ENCODE results near the gene CHTOP.
"Not testable (repeated sequence)": the region's sequence is repeated elsewhere in the genome, so short reads cannot be mapped to it uniquely, and the experiment has no call there.

CHTOP gene

DNA sequence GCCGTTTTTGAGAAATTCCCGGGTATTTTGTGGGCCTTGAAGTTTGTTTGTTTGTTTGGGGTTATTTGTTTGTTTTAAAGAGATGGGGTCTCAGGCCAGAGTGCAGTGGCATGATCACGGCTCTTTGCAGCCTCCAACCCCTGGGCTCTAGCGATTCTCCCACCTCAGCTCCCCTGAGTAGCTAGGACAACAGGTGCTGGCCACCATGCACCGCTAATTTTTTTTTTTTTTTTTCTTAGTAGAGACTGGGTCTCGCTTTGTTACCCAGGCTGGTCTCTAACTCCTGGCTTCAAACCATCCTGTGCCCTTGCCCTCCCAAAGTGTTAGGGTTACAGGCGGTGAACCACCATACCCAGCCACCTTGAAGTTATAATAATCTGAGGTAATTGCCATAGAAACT, 2.0 kb downstream of the CHTOP start:
- DNase-seq (ENCODE audit: low spot score) = no peak

DNA sequence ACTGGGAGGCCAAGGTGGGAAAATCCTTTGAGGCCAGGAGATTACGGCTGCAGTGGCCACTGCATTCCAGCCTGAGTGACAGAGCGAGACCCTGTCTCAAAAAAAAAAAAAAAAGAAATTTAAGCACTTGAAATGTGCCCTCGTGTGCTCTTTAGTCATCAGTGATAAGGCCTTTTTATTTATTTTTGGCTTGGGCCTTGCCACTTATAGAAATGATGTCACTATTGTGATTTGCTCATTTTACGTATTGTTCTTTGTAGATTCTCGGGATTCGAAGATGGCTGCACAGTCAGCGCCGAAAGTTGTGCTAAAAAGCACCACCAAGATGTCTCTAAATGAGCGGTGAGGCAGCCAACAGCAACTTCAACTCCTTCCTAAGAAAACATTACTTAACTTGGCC, 2.4 kb downstream of the CHTOP start:
- no peak for DNase-seq (ENCODE audit: low spot score)

DNA sequence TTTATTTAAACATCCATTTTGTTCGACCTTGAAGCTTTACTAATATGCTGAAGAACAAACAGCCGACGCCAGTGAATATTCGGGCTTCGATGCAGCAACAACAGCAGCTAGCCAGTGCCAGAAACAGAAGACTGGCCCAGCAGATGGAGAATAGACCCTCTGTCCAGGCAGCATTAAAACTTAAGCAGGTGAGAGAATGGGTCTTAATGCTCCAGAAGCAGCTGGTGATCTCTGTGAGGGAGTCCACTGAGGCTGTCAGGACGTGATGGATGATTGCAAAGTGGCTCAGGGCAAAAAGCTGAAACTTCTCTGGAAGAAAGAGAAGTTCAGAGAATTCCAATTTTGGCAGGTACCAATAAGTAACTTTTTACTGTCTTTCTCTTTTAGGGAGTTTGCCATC, 4.4 kb downstream of the CHTOP start:
- DNase-seq (ENCODE audit: low spot score) = no peak

DNA sequence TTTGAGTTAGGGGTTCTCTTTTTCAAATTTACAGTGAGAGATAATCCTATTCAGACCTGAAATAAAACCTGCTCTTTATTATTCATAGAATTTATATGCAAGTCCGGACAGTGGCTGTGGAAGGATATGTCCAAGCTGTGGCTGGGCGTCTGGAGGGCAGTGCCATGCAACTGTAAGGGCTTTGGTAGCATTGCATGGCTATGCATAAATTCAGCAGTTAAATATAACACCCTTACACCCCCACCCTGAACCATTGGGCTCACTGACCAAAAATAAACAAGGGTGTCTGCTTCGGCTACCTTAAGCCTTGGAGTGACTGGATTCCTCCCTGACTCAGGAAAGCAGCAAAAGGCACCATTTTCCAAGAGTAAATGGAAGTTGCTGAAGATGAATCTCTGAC, 5.4 kb downstream of the CHTOP start:
- DNase-seq (ENCODE audit: low spot score) = no peak

DNA sequence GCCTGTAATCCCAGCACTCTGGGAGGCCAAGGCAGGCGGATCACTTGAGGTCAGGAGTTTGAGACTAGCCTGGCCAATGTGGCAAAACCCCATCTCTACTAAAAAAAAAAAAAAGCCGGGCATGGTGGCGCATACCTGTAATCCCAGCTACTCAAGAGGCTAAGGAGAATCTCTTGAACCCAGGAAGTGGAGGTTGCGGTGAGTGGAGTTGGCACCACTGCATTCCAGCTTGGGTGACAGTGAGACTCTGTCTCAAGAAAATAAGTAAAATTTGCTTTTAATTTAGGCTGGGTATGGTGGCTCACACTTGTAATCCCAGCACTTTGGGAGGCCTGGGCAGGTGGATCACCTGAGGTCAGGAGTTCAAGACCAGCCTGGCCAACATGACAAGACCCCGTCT, 6.3 kb downstream of the CHTOP start:
- DNase-seq (ENCODE audit: low spot score) = not testable (repeated sequence)

DNA sequence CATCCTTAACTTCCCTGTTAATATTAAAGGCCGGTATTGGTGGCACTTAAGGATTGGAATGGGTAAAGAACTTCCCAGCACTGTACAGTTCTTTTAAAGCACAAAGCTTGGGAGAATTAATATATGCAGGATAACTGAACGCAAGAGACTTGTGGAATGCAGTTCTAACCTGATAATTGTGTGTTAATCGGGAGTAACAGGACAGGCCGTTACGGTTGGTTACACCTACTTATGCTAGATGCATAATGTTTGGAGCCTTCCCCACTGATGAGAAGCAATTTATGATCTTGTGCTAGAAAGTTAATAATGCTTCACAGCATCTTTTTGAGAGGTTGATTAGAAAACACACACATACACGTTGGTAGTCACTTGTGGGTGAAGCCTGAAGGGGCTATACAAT, 7.0 kb downstream of the CHTOP start:
- DNase-seq (ENCODE audit: low spot score) = no peak

DNA sequence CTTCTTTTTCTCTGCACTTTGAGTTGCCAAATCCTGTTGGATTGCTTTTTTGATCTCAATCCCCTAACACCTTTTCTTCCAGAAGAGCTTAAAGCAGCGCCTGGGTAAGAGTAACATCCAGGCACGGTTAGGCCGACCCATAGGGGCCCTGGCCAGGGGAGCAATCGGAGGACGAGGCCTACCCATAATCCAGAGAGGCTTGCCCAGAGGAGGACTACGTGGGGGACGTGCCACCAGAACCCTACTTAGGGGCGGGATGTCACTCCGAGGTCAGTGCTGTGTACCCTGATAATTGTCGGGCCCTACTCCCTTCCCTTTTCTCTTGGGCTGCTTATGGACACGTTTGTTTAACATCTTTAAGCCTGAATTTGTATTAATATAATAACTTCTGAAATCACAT, 8.3 kb downstream of the CHTOP start:
- DNase-seq (ENCODE audit: low spot score) = no peak

DNA sequence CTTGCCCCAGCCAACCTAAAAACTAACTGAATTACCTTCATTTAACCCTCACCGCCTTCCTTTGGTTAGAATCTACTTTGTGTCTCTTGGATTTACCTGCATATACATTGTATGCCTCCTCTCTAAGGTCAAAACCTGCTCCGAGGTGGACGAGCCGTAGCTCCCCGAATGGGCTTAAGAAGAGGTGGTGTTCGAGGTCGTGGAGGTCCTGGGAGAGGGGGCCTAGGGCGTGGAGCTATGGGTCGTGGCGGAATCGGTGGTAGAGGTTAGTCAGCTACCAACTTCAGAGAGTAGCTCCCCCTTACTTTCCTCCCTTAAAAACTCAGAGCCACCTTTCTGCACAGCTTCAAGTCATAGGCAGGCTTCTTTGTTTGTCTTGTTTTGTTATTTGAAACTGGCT, 9.2 kb downstream of the CHTOP start:
- DNase-seq (ENCODE audit: low spot score) = no peak

DNA sequence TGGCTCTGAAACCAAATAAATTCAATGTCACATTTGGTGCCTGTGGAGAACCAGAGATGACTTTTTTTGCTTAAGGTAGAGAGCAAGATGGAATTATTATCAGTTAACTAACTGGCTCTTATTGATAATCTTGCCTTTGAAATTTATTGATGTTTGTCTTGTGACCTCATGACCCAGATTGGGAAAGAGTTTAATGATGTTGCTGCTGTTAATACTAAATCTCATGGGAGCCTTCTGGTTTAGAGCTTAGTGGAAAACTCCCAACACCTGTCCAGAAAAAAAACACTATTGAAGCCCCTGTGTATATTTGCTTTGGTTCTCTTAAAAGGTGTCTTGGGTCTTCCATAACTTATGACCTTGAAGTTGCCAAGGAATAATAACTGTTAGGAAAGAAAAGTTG, 9.9 kb downstream of the CHTOP start:
- DNase-seq (ENCODE audit: low spot score) = no peak

DNA sequence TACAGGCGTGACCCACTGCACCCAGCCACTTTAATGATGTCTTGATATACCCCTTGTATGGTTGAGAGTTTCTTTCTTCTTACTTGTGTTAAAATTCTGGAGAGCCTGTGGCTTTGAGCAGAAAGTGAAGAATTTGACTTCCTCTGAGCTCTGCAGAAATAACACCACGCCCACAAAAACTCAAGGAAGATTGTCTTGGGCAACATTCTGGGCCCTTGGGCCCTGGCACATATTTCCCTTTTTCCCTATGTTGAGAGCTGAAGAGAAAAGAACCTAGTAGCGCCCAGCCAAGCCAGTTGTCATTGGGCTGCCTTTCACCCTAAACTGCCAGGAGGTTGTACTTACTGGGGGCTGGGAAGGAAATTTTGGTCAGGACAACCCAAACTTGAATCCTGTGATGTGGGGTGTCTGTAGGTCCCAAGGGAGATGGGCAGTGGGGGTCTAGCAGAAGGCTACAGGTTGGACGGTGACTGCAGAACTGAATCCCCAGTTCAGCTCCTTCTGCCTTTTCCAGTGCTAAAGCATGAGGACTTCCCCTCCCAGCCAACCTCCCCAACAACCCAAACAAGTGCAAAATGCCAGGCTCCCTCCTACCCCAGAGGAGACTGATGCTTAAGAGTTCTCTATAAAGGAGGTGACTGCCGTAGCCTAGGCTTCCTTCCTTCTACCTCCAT, 12.9 kb downstream of the CHTOP start:
- no peak for DNase-seq (ENCODE audit: low spot score)

DNA sequence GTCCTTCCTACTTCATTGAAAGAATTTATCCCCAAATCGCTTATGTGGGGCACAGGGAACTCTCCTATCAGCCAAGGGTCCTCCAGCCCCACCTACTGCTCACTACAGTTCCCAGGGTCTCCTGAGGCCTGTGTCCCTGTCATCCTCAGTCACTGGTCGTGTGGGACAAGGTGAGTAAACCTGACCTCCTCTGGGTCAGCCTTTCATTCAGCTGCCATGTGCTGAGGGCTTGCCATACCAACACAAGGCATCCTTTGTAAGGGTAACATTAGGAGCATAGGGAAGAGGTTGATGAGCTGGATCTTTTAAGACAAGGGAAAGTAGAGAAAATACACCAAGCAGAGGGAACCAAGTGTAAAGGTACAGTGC, 13.5 kb downstream of the CHTOP start:
- no peak for DNase-seq (ENCODE audit: low spot score)

DNA sequence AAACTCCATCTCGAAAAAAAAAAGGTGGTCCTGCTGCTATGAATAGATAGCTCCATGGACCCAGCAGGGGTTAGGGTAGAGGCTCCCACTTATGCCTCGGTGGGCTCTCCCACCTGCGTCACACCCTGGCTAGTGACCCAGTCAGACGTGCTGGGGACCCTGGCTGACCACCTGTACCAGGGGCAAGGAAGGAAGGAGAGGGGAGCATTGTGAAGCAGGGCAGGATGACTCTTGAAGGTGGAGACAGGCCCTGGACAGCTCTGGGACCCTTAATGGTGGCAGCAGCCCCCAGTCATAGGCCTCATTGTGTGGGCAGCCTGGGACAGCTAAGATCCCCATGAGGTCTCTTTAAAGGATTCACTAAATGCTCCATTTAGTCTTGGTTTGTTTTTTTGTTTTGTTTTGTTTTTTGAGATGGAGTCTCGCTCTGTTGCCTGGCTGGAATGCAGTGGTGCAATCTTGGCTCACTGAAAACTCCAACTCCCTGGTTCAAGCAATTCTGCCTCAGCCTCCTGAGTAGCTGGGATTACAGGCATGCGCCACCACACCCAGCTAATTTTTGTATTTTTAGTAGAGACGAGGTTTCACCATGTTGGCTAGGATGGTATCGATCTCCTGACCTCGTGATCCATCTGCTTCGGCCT, 14.3 kb downstream of the CHTOP start:
- DNase-seq (ENCODE audit: low spot score) = no peak

DNA sequence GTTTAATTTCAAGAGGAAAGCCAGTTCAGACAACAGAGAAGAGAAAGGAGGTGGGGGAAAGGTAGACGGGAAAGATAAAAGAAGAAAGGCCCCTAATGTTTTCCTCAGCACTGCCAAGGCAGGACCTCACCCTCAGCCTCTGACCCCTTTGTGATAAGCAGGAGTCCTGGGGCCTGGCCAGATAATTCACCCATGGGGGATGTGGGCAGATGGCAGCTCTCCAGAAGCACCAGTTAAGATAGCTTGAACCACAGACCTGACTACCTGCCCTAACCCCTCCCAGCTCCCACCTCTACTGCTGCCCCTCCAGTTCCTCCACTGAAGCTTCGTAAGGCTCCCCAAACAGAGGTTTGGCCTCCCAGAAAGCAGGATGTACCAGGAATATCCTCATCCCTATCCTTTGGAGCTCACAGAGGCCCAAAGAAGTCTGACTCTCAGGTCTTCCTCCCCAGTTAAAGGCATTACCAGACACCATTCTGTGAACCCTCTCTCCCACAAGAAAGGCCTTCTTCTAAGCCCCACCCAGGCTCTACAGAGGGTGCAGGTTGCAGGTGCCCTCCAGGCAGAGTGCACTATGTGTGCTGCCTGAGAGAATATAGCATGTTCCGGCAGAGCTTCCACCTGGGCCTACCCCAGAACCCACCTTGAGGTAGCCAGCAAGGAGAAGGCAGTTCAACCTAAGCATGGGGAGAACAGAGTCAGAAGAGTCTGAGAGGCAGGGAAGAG, 15.4 kb downstream of the CHTOP start:
- no peak for DNase-seq (ENCODE audit: low spot score)

DNA sequence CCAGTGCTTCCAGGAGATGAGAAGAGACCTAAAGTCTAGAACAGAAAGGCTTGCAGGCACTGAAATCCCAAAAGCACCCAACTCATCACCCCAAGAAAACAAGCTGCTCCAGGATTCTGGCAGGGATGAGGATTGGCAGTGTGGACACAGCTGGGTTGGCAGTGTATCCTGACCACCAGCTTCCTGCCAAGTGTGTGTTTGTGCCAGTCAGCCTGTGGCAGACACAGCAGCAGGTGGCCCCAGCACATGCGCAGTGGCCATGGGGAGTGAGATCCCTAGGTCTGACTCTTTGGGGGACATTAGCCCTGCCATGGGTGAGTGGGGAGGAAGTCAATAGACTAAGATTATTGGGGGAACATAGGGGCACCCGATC, 16.0 kb downstream of the CHTOP start:
- no peak for DNase-seq (ENCODE audit: low spot score)

DNA sequence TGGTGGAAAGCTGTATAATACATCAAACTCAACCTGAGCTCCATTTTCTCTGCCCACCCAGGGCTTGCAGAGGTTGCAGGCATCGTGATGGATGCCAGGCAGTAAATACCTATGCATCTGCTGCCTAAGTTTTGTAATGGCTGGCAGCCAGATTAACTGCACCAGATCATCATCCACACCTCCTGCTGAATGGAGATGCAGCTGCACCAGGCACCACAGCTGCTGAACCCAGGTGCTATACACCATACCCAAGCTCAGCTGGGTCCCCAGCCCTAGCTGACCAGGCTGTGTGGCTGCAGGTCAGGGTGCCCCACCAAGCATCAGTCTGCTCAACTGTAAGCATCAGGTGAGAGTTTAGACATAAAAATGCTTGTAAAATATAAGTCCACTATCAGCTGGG, 17.9 kb downstream of the CHTOP start:
- DNase-seq (ENCODE audit: low spot score) = no peak

DNA sequence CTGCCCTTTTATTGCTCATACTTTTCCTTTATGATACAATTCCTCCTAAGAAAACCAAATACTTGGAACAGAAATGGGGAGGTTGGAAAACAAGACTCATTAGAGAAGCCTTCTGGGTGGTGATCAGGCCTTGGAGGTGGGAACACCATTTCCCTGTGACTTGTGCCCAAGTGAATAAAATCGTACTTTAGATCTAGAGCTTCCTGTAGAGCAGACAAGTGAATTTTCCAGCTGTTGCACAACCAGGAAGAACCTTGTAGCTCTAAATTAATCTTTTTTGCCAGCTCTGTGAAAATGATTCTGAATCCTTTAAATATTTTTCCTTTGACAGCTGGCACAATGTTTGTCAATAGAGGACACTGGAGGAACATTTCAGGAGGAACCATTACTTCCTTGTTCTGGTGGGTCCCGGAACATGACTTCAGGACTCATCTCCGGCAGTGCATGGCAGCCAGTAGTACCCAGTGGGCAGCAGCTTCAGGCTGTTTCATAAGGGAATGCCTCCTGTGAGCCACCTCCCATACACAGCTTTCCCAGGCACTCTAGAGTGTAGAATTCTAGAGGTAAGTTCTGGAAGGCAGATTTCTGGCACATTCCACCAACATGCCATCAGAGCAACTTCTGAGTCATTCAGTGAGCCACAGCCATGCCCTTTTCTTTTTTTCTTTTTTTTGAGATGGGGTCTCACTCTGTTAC, 19.1 kb downstream of the CHTOP start:
- DNase-seq (ENCODE audit: low spot score) = no peak

DNA sequence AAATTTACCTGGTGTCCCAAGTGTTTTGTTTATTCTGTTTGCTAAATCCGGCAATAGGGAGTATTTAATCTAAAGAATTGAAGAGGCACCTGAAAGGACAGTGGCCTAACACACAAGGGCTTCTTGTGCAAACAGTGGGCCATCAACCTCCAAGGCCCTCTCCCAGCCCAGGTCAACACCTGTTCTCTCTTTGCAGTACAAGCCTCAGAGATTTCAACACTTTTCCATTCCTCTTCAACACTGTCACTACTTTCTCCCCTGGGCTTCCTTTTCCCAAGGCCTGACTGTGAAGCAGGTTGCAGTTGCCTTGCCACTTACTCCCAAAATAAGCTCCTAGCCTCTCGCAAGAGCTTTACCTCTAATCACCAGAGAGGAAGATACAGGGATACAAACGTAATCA, 21.5 kb downstream of the CHTOP start:
- no peak for DNase-seq (ENCODE audit: low spot score)

DNA sequence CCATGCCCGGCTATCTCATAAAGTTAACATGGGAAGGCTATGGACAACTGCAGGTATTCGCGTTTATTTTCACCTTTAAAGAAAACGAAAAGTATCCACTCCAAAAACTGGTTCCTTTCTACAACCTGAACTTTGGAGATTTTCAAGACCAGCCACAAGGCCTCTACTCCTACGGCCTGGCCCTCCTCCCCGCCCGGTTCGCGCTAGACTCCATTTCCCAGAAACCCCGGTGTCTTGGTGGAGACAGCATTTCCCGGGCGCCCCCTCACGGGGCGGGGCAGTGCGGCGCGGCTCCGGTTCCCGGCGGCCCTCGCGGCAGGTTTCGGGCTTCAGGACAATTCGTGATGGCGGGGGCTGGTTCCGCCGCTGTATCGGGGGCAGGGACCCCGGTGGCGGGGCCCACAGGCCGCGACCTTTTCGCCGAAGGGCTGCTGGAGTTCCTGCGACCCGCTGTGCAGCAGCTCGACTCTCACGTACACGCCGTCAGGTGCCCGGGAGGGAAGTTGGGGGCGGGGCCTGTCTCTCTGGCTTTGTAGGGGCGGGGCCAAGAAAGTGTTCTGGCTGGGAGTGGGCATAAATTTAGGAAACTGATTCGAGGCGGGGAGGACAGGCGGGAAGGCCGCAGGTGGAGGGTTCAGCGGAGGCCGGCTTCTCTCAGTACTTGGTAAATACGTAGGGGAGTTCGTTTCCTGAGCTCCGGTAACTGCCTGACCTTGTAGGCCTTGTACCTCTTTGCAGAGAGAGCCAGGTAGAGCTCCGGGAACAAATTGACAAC, 24.7 kb downstream of the CHTOP start, which contains the start of gene SNAPIN:
SNAPIN (plus strand) TSS at position 304 of the 775 bp plus-strand sequence; CDS start at position 345, 41 bp downstream.
- peak; percentile 80 for DNase-seq (ENCODE audit: low spot score)

DNA sequence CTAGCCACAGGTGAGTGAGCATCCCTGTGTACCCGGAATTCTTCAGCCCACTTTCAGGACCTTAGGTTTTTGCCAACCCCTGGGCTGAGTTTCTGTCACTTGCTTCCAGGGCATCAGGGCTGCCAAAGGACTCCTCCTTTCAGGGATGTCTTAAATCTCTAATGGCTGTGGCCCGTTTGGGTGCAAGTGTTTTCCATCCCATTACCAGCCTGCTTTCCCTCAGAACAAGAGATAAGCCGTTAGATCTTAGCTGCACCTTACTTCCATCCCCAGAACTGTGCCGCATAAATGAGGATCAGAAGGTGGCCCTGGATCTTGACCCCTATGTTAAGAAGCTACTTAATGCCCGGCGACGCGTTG, 25.3 kb downstream of the CHTOP start:
- DNase-seq (ENCODE audit: low spot score) = no peak

DNA sequence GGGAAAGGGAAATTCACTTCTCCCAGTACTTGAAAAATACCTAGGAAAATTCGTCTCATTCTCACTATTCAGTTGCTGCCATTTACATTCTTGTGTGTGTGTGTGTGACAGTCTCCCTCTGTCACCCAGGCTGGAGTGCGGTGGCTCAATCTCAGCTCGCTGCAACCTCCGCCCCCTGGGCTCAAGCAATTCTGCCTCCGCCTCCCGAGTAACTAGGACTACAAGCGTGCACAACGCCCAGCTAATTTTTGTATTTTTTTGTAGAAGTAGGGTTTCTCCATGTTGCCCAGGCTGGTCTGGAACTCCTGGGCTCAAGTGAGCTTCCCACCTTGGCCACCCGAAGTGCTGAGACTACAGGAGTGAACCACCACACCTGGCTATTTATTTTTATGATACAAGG, 25.8 kb downstream of the CHTOP start:
- DNase-seq (ENCODE audit: low spot score) = no peak

DNA sequence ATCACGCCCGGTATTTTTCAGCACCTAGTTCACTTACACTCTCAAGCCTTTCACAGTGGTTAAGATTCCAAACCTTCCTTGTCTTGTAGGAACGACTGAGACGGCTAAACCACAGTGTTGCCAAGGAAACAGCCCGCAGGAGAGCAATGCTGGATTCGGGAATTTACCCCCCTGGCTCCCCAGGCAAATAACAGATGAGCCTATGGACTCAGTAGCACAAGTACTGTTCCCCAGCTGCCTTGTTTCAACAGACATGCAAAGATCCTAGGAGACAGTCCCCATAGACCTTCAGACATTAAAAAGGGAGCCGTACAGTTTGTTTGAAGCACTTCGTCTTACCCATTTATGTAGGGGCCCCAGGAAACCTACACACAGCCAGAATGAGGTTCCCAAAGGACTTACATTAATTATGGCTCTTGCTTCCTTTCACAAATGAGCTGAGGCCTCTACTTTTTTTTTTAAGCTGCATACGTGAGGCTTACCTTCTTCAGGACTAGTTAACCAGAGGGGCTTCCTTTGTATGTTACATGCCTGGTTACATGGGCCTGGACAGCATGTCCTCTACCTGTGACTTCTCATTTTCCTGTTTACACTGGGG, 27.3 kb downstream of the CHTOP start:
- no peak for DNase-seq (ENCODE audit: low spot score)

DNA sequence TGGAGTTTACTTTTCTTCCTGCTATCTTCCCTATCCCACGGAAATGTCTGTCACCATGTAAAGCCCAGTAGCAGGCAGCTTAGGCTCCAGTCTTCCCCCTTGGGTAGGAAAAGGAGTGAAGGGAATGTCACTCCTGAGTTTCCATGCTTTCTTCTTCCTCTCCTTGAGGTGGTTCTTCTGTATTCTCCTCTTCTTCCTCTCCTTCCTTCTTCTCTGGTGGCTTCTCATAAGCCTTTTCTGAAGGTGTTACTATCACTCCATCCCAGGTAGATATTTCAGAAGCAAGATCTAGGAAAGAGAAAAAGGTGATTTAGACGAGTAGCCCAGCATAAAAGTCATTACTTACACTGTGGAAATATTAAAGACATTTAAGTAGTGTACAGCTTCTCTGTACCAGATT, 28.4 kb downstream of the CHTOP start:
- DNase-seq (ENCODE audit: low spot score) = no peak
